ENCODE results near the gene NCKAP5L. TPM values are rescaled to one million over a fixed set of nuclear protein-coding genes. Genes with fewer than 3 reads are reported as not detected.

NCKAP5L gene
- total and polyA plus RNA-seq, 2 of the 8 experiments (the other 6 are each of a cell fraction or from before 2014, with no cell fraction given) = 9.4 to 27.9 TPM

GRCh38 chr12:49761677-49762467, 66.3 kb downstream of the NCKAP5L start (continued):
- TF ChIP-seq RNF2 (IDR thresholded peaks at IDR 0.05; ENCODE audit: borderline replicate concordance, low read depth, low read length, missing control alignments, poor library complexity, severe bottlenecking) = no peak
- TF ChIP-seq ZNF274 (IDR thresholded peaks at IDR 0.05; ENCODE audit: borderline replicate concordance, extremely low read depth, low read length) = no peak
- no peak for TF ChIP-seq YY1 (IDR thresholded peaks at IDR 0.05; ENCODE audit: low read depth, low read length)
- TF ChIP-seq GTF2F1 (IDR thresholded peaks at IDR 0.05; ENCODE audit: borderline replicate concordance, low read depth, low read length) = no peak
- no peak for TF ChIP-seq TAF1 (IDR thresholded peaks at IDR 0.05; ENCODE audit: low read depth, low read length)
- TF ChIP-seq SP1 (IDR thresholded peaks at IDR 0.05; ENCODE audit: low read depth, low read length) = no peak
- TF ChIP-seq BRCA1 (IDR thresholded peaks at IDR 0.05; ENCODE audit: low read depth, low read length) = no peak
- TF ChIP-seq CHD1 (IDR thresholded peaks at IDR 0.05; ENCODE audit: low read depth, low read length) = no peak
- no peak for TF ChIP-seq RAD21 (IDR thresholded peaks at IDR 0.05 in 1 of 2, conservative IDR thresholded peaks at IDR 0.05 in 1 of 2; ENCODE audit: low read depth in 2 of 2, low read length in 2 of 2)
- no peak for TF ChIP-seq TEAD4 (IDR thresholded peaks at IDR 0.05; ENCODE audit: low read depth, low read length)

Measured in H1 (cell line).